ENCODE measurements around the gene TBC1D26. TPM values are rescaled to one million over a fixed set of nuclear protein-coding genes. Genes with fewer than 3 reads are reported as not detected.

TBC1D26 gene
- total RNA-seq, 2 donors from 2014 or later: 3.4 to 5.3 TPM

GRCh38 chr17:15779119-15779518, 47.0 kb downstream of the TBC1D26 start:
- Histone ChIP-seq H3K27ac (ENCODE audit: low read depth, low read length) (no peak overlapping the region), H3K4me3 (ENCODE audit: low read length) (no peak overlapping the region), H3K36me3 (ENCODE audit: control insufficient read depth, insufficient read depth, low read length) (no peaks in the 10 kb centered on the region), H3K4me1 (ENCODE audit: control insufficient read depth, insufficient read depth, low read length) (no peaks in the 10 kb centered on the region), H3K9me3 (ENCODE audit: control insufficient read depth, low read length) (peaks cover 34% of the 10 kb centered on the region), H3K9ac (ENCODE audit: extremely low read depth, low read length, poor library complexity, severe bottlenecking) (no peak overlapping the region), H3K27me3 (ENCODE audit: control insufficient read depth, insufficient read depth, low read length, poor library complexity, severe bottlenecking) (no peaks in the 10 kb centered on the region)
- no peak overlapping the region for H3K4me3 Mint-ChIP-seq
- TF ChIP-seq, protein P1, sequence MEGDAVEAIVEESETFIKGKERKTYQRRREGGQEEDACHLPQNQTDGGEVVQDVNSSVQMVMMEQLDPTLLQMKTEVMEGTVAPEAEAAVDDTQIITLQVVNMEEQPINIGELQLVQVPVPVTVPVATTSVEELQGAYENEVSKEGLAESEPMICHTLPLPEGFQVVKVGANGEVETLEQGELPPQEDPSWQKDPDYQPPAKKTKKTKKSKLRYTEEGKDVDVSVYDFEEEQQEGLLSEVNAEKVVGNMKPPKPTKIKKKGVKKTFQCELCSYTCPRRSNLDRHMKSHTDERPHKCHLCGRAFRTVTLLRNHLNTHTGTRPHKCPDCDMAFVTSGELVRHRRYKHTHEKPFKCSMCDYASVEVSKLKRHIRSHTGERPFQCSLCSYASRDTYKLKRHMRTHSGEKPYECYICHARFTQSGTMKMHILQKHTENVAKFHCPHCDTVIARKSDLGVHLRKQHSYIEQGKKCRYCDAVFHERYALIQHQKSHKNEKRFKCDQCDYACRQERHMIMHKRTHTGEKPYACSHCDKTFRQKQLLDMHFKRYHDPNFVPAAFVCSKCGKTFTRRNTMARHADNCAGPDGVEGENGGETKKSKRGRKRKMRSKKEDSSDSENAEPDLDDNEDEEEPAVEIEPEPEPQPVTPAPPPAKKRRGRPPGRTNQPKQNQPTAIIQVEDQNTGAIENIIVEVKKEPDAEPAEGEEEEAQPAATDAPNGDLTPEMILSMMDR (conservative IDR thresholded peaks at IDR 0.05): no peak
- no peak for DNase-seq
- no peaks in the 10 kb centered on the region for H3K27me3 Mint-ChIP-seq (ENCODE audit: insufficient read depth)
- 64 to 78% methylated on average over 1 of the region's 1 CpG for WGBS, 2 experiments (ENCODE audit: insufficient coverage in 1 of 2, insufficient read length in 1 of 2)
- H3K27ac Mint-ChIP-seq: no peak overlapping the region
- H3K36me3 Mint-ChIP-seq (ENCODE audit: low read depth): no peaks in the 10 kb centered on the region
- no peaks in the 10 kb centered on the region for H3K4me1 Mint-ChIP-seq
- H3K9me3 Mint-ChIP-seq: peaks cover 35% of the 10 kb centered on the region

DNA sequence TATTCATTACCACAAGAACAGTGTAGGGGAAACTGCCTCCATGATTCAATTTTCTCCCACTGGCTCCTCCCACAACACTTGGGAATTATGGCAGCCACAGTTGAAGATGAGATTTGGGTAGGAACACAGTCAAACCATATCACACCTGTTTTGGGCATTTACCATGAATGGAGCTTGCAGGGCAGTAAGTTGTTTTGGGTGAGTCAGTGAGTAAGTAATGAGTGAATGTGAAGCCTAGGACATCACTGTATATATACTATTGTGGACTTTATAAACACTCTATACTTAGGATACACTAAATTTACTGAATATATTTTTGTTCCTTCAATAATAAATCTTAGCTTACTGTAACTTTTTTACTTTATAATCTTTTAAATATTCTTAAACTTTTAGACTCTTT, 48.1 kb downstream of the TBC1D26 start:
- peaks cover 35% of the 10 kb centered on the region for H3K9me3 Mint-ChIP-seq
- no peak overlapping the region for H3K27ac ChIP-seq (ENCODE audit: low read depth, low read length)
- TF ChIP-seq, protein P1 (conservative IDR thresholded peaks at IDR 0.05): no peak
- no peak overlapping the region for H3K27ac Mint-ChIP-seq
- H3K4me3 Mint-ChIP-seq: no peak overlapping the region
- no peak overlapping the region for H3K9ac ChIP-seq (ENCODE audit: extremely low read depth, low read length, poor library complexity, severe bottlenecking)
- no peaks in the 10 kb centered on the region for H3K4me1 ChIP-seq (ENCODE audit: control insufficient read depth, insufficient read depth, low read length)
- DNase-seq: no peak
- peaks cover 34% of the 10 kb centered on the region for H3K9me3 ChIP-seq (ENCODE audit: control insufficient read depth, low read length)
- no peak overlapping the region for H3K4me3 ChIP-seq (ENCODE audit: low read length)
- H3K27me3 Mint-ChIP-seq (ENCODE audit: insufficient read depth): peaks cover 4% of the 10 kb centered on the region
- H3K36me3 ChIP-seq (ENCODE audit: control insufficient read depth, insufficient read depth, low read length): no peaks in the 10 kb centered on the region
- no peaks in the 10 kb centered on the region for H3K27me3 ChIP-seq (ENCODE audit: control insufficient read depth, insufficient read depth, low read length, poor library complexity, severe bottlenecking)
- H3K36me3 Mint-ChIP-seq (ENCODE audit: low read depth): no peaks in the 10 kb centered on the region
- no peaks in the 10 kb centered on the region for H3K4me1 Mint-ChIP-seq

DNA sequence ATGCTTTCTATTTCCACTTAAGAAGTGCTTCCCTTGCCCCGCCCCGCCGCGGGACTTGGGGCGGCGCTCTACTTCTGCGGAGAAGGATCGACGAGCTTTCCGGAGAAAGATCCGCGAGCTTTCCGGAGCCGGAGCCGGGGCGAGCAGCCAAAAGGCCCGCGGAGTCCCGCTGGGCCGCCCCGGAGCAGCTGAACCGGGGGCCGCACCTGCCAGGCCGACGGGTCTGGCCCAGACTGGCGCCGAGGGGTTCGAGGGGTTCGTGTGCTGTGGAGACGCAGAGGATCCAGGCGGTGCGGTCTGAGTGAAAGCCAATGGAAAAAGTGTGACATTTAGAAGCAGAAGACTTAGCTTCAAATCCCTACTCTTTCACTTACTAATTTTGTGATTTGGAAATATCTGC, 50.8 kb downstream of the TBC1D26 start:
- Histone ChIP-seq H3K27ac (ENCODE audit: low read depth, low read length) (no peak overlapping the region), H3K27me3 (ENCODE audit: control insufficient read depth, insufficient read depth, low read length, poor library complexity, severe bottlenecking) (no peaks in the 10 kb centered on the region), H3K36me3 (ENCODE audit: control insufficient read depth, insufficient read depth, low read length) (no peaks in the 10 kb centered on the region), H3K9me3 (ENCODE audit: control insufficient read depth, low read length) (peaks cover 24% of the 10 kb centered on the region), H3K4me3 (ENCODE audit: low read length) (no peak overlapping the region), H3K4me1 (ENCODE audit: control insufficient read depth, insufficient read depth, low read length) (no peaks in the 10 kb centered on the region), H3K9ac (ENCODE audit: extremely low read depth, low read length, poor library complexity, severe bottlenecking) (no peak overlapping the region)
- peaks cover 21% of the 10 kb centered on the region for H3K9me3 Mint-ChIP-seq
- no peaks in the 10 kb centered on the region for H3K4me1 Mint-ChIP-seq
- TF ChIP-seq, protein P1 (conservative IDR thresholded peaks at IDR 0.05): no peak
- peaks cover 4% of the 10 kb centered on the region for H3K27me3 Mint-ChIP-seq (ENCODE audit: insufficient read depth)
- no peak overlapping the region for H3K27ac Mint-ChIP-seq
- peaks cover 4% of the 10 kb centered on the region for H3K36me3 Mint-ChIP-seq (ENCODE audit: low read depth)
- WGBS, 2 experiments (ENCODE audit: insufficient coverage in 1 of 2, insufficient read length in 1 of 2): 95 to 97% methylated on average over 16 to 32 of the region's 32 CpGs
- DNase-seq: no peak
- no peak overlapping the region for H3K4me3 Mint-ChIP-seq
